ENCODE measurements around the gene RAMACL.
"Not testable (repeated sequence)": the region's sequence is repeated elsewhere in the genome, so short reads cannot be mapped to it uniquely, and the experiment has no call there.

The RAMACL gene

DNA sequence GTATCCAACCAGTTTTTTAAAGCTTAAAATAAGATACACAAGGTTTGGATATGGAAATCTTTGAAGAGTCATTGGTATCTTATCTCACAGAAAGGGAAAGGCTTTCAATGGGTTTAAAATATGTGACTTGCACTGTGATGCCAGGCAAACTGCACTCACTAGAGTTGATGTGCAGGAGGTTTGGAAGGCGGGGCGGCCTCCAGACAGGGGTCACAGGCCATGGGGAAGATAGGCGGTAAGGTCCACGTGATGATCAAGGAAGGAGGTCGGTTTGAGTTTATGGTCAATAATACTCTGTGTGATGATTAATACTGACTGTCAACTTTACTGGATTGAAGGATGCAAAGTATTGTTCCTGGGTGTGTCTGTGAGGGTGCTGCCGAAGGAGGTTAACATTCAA, 9.5 kb upstream of the RAMACL start:
- DNase-seq (ENCODE audit: low read depth), result no peak

DNA sequence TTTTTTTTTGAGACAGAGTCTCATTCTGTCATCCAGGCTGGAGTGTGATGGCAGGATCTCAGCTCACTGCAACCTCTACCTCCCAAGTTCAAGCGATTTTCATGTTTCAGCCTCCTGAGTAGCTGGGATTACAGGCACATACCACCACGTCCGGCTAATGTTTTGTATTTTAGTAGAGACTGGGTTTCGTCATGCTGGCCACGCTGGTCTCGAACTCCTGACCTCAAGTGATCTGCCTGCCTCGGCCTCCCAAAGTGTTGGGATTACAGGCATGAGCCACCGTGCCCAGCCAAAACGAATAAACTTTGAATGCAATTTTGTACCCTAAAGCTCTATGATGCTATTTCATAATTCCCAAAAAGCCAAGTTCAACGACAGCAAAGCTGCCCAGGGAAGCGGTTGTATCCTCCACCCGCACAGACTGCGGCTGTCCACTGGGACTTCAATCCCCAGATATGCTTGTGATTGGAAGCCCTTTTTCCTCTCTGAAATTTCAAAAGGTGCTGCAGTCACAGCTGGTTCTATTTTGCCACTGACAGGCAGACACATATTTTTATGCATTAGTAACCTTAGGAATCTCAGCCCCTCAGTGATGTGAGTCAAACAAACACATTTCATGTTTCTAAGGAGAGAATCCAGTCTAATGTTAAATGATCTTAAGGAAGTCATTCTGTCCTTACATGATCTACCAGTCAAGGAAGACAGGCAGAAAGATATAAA, 8.7 kb upstream of the RAMACL start:
- DNase-seq (ENCODE audit: low read depth), result peak; percentile 75

DNA sequence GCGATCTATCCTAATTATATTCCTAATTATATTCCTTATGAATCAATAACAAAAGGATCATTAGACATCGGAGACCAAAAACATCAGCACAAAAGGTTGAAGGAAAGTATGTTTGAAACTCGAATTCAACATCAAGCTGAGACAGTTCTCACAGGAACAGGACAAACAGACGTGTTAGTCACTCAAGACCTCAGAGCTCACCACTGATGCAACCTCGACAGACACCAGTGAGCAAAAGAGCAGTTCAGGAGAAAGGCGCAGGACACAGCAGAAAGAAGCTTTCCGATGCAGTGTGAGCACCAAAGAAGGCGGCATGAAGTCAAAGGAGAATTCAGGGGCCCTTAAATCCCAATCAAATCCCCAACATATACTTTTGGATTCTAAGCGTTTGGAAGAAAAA, 6.3 kb upstream of the RAMACL start:
- DNase-seq (ENCODE audit: low read depth), result no peak

DNA sequence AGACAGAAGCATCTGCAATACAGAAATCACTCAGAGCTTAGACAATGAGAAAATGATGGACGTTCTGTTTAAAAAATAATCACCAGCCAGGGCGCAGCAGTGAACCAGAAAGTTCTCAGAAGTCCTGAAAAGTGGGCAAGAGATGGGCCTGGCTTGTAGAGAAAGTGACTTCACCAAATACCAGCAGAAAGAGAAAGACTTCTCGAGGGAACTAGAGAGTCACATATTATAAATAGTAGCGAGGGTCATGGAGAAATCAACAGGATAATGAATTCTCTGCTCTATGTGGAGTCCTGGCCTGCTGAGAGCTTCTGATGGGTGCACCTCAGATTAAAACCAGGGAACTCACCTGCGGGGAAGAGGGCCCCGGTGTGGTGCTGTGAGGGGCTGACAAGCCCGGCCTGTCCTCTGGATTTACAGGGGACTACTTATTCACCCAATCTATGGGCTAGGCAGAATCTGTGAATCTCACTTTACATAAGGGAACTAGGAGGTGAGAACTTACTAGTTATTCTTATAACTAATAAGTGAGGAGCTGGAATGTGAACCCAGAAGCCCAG, 5.6 kb upstream of the RAMACL start:
- DNase-seq (ENCODE audit: low read depth), result no peak

DNA sequence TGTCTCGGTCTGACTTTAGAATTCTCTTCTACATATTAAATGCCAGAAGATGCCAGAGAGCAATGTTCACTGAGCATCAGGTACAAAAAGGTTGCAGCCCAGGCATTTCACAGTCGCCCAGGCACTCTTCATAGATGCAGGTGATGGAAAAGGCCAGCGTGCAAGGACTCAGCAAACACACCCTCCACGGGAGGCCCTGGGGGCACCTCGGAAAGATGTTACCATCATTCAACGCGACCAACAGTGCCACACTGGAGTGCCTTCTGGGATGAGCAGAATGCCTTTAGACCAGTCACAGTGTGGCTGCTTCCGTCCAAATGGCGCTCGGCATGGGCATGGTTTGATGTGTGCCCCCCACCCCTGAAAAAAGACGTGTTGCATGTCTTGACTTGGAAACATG, 4.5 kb upstream of the RAMACL start:
- DNase-seq (ENCODE audit: low read depth), result no peak

DNA sequence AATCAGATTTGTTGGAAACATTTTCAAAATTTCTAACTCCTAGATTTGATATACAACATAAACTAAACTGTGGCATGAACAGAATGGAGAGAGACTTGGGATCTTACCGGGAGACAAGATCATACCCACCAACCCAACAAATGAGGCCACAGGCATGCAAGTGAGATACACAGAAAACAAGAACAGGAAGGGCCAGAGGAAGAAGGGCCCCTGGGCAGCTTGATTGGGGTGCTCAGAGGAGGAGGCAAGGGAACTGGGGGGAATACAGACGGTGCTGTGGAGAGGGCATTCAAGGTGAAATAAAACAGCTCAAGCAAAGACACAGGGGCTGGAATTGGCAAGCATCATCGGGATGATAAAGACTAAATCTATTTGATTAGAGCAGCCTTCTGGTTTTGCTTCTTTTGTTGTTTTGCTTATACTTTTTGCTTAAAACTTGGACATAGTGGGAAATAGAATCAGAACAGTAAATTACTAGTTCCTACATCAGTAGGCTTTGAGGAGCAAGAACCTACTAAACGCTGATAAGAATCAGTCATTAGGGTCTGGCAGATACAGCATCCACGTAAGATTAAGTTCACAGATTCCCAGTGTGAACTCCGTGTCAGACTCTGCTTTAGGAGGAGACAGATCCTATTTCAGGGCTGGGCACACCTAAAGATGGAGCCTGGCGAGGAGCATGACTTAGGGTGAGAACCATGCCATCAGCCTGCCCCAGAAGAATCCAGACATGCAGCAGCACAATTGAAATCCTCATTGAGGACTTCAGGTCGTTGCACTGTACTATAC, 3.5 kb upstream of the RAMACL start:
- DNase-seq (ENCODE audit: low read depth), result no peak

DNA sequence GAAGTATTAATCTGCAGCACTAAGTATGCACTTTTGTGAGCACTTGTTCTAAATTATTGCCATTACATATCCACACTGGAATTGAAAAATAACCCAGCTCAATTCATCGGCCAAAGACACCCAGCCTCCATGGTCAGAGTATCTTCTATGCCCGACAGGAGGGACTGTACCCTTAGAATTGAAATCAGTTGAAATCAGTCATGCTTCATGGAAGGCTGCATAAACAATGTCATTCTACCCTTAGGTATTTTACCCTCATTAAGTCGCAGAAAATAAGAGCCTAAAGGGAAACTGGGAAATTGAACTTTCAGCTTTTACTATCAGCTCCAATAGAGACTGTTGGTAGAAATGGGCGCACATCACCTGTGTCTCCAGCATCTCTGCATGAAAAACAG, 2.9 kb upstream of the RAMACL start:
- DNase-seq (ENCODE audit: low read depth), result no peak

DNA sequence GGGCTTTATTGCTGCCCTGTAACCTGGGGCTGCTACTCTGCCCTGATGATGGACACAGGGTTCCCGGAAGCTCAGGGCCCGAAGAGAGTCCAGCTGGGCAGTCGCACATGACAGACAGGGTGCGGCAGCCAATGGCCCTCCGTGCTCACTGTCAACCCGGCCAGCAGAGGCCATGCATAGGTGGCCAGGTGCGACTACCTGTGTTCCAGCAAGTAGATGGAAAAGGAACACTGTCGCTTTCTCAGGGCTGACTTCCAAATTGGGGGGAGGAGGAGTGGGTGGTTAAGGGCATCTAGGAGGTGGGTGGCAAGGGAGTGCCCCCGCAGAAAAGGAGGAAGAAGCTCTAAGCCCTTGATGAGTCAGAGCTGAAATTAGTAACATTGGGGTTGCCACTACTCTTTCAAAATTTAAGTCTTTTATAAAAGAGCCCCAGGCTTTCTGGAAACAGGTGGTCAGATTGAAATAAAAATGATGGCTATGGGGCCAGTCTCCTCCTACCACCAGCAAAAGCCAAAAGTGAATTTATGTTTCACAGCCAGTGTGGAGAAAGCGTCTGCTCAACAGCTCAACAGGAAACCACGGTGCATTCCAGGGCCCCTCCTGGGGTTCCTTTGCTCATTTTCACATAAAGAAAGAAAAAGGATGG, 2.3 kb upstream of the RAMACL start:
- no peak for DNase-seq (ENCODE audit: low read depth)

DNA sequence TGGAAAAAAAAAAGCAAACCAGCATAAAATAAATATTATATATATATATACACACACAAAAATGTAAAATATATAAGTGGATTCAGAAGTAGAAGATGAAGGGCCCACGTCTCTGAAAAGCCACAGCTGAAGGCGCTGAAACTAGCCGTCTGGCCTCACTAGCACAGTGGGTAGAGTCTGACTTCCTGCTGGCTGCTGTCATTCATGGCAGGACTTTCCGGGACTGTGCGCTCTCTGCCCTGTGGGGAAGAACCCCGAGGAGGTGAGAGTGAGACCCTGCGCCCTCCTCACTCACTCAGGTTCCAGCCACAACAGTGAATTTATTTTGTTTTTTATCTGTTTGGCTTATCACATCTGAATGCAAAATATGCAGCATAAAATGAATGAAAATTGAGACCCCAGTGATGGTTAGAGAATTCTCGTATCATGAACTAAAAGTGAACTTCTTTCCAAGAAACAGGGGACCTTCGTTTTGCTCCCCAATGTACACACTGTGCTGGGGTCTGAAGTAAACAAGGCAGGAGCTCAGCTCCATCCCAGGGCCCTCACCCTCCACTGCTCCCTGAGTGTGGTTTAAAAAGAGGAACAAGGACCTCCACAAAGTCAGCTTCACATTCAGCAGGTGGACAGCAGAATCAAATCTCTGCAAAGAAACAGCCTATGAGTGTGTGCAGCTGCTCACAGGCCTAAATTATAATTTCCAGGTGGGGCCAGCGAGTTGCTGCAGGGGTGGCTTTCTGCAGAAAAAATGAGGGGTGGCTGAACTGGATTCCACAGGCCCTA, 1.3 kb upstream of the RAMACL start:
- no peak for DNase-seq (ENCODE audit: low read depth)

DNA sequence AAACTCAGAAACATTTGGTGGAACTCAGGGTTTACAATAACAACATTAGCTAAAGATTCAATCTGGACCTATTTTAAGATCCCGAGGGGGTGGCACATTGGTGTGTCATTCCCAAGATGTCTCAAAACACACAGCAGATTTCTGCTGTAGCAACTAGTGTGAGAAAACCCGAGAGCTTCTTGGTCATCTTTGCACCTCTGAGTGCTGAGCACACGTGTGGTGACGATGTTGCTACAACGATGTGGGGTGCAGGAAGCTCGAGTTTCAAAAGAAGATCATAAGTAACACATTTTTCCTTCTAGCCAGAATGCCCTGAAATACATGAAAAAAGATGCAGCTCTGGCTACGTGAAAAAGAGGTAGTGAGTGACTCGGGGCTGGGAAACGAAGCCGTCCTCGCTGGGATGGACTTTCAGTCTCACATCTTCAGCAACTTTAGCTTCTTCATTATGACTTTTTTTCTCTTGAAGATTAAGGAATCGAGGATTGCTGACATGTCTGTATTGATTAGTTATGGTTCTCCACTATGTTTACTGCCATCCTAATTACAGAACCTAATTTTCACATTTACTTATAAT, 1.5 kb downstream of the RAMACL start:
- no peak for DNase-seq (ENCODE audit: low read depth)

DNA sequence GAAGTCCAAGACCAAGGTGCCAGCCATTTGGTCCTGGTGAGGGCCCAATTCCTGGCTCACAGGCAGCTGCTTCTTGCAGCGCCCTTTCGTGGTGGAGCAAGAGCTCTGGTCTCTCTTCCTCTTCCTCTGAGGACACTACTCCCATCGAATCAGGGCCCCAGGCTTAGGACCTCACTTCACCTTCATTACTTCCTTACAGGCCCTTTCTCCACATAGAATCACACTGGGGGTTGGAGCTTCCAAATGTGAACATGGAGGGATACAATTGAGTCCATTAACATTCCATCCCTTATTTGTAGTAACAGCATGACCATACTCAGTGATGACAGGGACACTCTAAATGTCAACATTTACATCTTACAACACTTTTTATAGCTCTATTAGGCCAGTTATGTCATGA, 2.3 kb downstream of the RAMACL start:
- no peak for DNase-seq (ENCODE audit: low read depth)

DNA sequence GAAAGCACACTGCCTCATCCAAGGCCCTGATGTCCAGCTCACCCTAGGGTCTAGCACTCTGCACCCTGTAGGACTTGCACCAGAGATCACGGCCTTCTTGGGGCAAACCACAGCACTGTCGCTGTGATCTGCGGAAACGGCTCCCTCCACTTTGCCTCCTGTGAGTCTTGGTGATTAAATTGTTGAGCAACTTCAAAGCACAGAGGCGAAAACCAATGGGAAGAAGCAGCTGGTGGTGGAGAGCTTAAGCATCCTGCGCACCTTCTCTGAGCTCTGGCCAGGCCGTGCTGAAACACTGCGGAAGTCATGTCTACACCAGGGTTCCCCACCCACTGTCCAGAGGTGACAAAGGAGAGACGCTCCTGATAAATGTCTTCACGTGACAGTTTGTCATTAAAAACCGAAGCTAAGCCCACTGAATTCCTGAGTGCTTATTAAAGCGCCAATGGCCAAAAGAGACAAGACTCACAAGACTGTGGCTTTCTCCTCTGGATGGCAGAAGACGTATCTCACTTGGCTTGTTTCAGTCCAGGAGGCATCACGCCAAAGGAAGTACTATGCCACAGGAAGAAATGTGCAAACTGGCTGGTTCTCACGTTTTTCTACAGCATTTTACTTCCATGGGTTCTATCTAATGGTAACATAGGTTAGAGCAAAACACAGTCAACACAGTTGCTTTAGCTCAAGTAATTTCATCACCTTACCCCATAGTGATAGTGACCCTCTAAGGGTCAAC, 3.1 kb downstream of the RAMACL start:
- no peak for DNase-seq (ENCODE audit: low read depth)

DNA sequence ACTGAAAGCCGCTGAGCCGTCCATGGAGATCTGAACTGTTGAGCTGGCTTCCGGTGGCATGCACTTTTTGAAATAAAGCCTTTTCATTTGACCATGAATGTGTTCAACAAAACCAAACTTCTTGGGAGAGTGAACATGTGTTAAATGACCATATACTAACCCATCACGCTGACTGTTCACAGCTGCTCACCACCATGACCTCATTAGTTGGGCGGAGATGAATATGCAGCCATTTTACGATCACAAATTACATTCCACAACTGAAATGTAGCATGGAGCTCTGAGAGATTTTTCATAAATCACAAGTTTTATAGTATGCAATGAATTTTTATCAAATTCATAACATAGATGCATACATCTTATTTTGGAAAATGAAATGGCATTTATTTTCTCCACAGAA, 4.2 kb downstream of the RAMACL start:
- DNase-seq (ENCODE audit: low read depth), result no peak

DNA sequence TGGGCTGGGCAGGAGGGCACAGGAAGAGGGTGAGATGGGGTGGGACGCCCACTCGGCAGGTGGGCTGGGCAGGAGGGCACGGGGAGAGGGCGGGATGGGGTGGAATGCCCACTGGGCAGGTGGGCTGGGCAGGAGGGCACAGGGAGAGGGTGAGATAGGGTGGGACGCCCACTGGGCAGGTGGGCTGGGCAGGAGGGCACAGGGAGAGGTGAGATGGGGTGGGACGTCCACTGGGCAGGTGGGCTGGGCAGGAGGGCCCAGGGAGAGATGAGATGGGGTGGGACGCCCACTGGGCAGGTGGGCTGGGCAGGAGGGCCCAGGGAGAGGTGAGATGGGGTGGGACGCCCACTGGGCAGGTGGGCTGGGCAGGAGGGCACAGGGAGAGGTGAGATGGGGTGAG, 4.7 kb downstream of the RAMACL start:
- not testable (repeated sequence) for DNase-seq (ENCODE audit: low read depth)

DNA sequence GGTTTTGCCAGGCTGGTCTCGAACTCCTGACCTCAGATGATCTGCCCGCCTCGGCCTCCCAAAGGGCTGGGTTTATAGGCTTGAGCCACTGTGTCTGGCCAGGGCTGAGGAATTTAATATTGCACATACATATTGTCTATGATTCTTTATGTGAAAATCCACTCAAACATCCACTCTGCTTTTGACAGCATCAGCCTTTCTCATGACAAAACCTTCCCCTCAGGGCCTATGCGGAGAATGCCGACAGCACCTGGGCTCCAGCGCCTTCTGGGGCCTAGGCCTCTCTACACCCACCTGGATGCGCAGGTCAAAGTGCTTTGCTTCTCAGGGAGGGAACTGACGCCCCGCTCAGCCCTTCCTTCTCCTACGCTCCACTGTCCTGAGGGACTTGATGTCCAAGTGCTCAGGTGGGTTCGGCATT, 5.4 kb downstream of the RAMACL start:
- no peak for DNase-seq (ENCODE audit: low read depth)

DNA sequence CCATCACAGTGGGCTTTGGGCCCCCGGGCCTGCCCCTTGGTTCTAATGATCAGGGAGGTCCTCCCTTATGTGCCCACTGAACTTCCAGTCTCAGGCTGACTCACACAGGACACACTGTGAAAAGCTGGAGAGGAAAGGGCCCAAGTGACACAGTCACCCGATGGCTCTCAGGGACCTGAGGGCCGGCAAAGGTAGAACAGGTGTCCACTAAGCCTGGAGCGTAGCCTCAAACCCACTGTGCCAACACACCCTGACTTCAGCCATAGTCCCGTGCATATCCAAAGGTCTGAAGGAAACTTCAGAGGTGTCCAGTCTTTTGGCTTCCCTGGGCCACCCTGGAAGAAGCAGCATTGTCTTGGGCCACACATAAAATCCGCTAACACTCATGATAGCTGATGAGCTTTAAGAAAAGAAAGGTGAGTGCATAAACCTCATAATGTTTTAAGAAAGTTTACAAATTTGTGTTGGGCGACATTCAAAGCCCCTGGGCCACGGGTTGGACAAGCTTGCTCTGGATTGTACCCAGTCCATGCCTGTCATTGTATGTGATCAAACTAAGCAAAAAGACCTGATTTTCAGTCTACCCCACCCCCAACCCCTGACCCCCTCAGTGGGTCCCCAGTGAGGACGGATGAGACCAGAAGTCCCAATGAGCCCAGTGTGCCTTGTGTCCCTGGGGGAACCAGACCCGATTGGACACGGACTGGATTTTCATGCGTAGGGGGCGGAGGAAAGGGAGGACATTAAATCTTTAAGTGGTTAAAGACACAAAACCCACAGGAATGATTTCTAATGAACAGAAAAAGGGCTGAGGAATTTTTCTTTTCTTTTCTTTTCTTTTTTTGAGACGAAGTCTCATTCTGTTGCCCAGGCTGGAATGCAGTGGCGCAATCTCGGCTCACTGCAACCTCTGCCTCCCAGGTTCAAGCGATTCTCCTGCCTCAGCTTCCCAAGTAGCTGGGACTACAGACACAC, 6.1 kb downstream of the RAMACL start:
- no peak for DNase-seq (ENCODE audit: low read depth)

DNA sequence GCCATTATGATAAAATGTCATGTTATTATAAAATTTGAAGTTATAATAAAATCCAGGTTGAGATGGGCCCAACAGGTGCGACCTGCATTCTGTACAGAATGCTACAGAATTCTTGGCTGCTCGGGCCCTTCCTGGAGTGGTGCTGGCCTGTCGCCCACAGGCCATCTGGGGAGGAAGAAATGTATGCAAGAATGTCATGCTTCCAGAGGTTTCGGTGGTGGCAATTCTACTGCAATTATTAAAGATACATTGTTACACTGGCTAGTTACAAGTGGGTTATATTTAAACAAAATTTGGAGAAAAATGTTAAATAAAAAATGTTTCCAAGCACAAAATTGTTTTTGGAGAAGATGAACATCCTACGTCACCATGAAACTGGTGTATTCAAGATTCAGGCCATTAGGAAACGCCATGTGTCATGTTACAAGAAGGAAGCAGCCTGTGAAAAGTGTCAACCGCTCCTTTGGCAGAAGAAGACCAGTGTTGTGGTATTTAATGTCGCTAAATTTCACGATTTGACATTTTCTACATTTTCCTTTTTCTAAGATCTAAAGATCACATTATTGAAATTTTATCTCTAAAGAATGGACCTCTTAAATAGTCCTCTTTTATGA, 7.1 kb downstream of the RAMACL start:
- no peak for DNase-seq (ENCODE audit: low read depth)

DNA sequence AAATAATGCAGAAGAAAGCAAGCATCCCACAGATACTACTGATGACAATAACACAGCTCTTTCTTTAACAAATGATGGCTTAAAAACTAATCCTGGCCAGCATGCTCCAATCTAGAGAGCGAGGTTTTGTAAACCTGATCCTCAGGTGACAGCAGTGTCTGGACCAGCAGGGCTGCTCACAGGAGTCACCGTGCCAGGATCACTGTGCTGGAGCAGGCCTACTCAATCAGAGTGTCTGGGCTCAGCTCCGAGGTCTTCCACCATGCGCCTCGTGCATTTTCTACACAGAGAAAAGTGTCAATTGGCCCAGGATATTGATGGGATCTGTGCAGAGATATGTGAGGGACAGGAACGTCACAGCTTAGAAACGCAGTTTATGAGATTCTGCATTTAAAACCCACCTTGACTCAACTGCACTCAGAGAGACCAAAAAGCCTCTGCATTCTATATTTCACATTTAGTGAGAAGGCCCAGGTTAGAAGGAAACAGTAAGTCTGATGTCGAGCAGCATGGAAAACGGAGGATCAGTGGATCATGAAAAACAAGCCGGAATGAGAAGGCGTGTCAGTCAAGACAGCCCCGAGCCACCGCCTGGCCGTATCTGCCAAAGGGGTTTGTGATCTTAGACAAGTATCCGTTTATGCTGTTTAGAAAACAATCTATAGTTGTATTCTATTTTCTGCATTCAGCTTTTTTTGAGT, 7.8 kb downstream of the RAMACL start:
- no peak for DNase-seq (ENCODE audit: low read depth)

DNA sequence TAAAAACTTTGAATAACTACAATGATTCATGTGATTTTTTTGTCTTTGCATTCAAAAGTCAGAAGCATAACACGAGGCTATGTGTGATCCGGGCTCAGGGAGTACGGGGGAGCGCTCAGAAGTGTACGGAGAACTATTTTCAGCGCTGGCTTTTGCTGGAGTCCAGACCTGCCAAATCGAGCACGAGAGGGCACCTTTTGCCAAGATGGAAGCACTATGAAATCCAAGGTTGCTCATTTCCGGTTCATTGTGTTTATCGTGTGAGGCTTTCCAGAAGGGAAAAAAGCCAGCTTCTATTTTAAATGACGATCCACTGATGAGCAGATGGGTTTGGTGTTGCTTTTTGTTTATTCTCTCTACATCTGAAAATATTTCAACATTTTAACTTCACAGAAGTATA, 11.3 kb downstream of the RAMACL start:
- no peak for DNase-seq (ENCODE audit: low read depth)

Data from fibroblast of the conjunctiva (primary cell).